ENCODE data around the gene TCF3.

Gene TCF3

DNA sequence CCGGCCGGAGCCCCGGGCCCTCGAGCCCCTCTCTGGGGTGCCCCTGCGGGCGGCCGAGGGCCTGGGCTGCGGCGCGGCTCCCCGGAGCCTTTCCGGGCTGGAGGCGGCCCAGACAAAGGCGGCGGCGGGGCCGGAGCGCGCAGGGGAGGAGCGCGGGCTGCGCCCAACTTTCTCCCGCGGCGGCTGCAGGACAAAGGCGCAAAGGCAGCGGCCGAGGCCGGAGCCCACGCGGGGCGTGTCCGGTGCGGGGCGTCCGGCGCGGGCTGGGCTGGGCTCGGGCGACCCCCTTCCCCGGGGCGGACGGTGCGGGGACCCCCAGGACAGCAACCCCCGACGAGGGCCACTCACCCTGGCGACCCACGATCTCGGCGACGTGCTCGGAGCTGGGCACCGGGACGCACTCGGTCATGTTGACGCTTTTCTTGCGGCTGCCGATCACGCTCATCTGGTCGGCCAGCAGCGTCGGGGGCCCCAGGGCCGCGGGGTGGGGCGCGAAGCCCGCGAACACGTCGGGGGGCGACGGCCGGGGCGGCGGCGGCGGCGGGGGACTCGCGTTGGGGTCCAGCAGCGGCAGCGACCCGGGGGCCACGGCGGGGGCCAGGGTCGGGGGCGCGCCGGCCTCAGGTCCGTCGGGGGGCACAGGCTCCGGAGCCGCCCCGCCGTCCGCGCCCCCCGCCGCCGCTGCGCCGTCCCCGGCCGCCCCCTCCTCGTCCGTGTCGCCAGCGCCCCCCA is 85.1 kb downstream of the TCF3 start:
- no peak for DNase-seq (ENCODE audit: low read depth in 2 of 3, low spot score in 1 of 3)

DNA sequence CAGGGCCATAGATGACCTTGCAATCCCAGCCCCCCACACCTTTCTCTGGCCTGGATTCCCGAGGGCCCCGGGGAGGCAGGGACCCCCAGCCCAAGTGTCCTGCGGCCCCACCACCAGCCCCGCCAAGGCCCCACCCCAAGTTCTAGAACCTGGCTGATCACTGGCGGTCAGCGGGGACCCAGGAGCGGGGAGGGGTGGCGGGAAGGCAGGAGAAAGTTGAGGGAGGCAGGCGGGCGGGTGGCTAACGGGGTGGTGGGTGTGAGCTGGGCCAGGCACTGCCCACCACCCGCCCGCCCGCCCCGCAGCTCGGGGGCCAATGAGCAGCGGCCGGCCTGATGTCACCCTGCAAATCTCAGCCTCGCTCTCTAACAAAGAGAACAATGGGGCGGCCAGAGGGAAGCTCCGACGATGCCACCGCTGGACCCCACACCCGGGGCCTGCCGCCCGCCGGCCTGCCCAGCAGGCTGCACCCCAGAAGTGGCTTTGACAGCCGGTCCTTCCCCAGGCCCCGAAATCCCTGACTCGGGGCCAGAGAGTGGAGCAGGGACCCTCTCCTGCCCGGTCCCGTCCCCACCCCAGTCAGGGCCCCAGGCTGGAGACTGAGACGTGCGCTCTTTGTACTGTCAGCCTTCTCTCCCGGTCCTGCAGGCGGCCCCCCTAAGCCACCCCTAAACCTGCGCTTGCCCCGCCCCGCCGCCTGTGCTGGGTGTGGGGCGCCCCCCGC is 85.9 kb downstream of the TCF3 start:
- DNase-seq (ENCODE audit: low read depth in 2 of 3, low spot score in 1 of 3), result no peak

DNA sequence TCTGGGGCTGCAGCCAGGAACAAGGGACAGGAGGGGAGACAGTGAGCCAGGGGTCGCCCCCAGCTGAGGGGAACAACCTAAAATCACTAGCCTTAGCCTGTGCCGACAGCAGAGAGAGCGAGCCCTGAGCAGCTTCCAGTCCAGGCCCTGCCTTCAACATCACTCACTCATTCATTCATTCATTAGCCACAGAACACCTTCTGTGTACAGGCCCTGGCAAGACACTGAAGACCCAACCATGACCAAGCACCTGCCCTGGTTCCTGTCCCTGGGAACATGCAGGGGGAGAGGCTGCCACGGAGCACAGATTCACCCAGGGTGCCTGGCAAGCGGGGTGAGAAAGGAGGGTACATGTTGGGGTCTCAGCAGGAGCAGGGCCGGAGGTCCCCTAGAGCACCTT is 89.2 kb downstream of the TCF3 start:
- no peak for DNase-seq (ENCODE audit: low read depth in 2 of 3, low spot score in 1 of 3)

DNA sequence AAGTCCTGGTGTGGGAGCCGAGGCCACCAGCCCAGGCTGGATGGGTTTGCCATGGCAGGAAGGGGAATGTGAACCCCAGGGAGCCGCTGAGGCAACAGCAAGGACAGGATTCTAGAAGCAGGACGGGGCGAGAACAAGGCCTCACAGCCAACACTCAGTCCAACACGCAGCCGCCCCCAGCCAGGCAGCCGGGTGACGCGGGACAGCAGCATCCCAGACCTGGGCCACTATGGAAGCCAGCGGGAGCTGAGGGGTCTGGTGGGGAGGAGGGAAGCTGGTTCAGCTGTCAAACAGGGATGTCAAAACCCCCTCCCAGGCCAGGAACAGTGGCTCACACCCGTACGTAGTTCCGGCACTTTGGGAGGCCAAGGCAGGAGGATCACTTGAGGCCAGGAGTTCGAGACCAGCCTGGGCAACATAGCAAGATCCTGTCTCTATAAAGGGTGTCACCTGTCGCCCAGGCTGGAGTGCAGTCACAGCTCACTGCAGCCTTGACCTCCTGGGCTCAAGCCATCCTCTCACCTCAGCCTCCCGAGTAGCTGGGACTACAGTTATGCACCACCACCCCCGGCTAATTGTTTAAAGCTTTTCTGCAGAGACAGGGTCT is 91.1 kb downstream of the TCF3 start:
- no peak for DNase-seq (ENCODE audit: low read depth in 2 of 3, low spot score in 1 of 3)

DNA sequence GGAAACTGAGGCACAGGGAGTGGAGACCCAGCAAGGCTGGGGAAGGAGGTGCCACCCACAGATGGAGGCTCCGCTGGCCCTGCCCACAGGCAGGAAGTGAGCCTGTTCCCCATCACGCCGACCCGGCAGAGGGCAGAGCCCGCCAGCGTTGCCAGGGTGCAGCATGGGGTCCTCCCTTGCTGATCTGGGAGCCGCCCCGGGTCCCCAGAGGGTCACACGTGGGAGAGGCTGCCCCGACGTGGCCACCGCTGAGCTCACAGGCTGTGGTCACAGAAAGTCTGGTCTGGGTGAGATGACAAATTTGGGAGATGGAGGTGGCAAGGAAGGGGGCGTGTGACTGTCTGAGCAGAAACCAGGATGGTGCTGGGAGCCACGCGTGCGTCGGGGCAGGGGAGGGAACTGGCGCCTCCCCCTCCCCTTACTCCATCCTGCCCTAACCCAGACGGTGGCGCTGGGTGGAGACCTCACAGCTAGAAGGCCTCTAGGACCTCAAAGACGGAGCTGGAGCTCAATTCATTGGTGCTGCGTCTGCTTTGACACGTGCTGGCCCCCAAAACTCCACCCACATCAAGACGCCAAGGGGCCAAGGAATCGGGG is 92.0 kb downstream of the TCF3 start:
- DNase-seq (ENCODE audit: low read depth in 2 of 3, low spot score in 1 of 3), result no peak
